Thyroid gland (tissue), 4 donors: ENCODE measurements around the gene KIAA1549. TPM values are rescaled to one million over a fixed set of nuclear protein-coding genes. Genes with fewer than 3 reads are reported as not detected.

ENCODE experiments used
- DNase-seq, 2 donors: peaks; one replicate each; pipeline ENCODE4 v3.0.0-alpha.2; 2019
- H3K27ac ChIP-seq, 3 donors: fragments of 200-600 bp; sonication (generic); 1 replicate in 2 of 3; 2 replicates in 1 of 3; pipeline ENCODE4 v1.5.1; 2016 to 2019; ENCODE audit warnings: mild to moderate bottlenecking in 1 of 3, moderate library complexity in 1 of 3
- H3K27me3 ChIP-seq: fragments of 200-600 bp; sonication (generic); one replicate; pipeline ENCODE4 v1.5.1; 2019
- H3K36me3 ChIP-seq, 2 donors: fragments of 200-600 bp; sonication (generic); one replicate each; pipeline ENCODE4 v1.5.1; 2016 to 2019
- H3K4me1 ChIP-seq, 2 donors: fragments of 200-600 bp; sonication (generic); one replicate each; pipeline ENCODE4 v1.5.1; 2017 to 2019
- H3K4me3 ChIP-seq, 3 donors: fragments of 200-600 bp; sonication (generic); replicated peaks in 1 of 3; 1 replicate in 2 of 3; 2 replicates in 1 of 3; pipeline ENCODE4 v1.5.1; 2016; ENCODE audit warnings: mild to moderate bottlenecking in 1 of 3
- H3K9me3 ChIP-seq: fragments of 200-600 bp; sonication (generic); one replicate; pipeline ENCODE4 v1.5.1; 2017
- POLR2A ChIP-seq, 2 donors: fragments of 450-650 bp; IDR thresholded peaks; one replicate each; pipeline ENCODE4 v1.6.1; 2017; ENCODE audit warnings: antibody characterized with exemption in 2 of 2, mild to moderate bottlenecking in 2 of 2, moderate library complexity in 1 of 2
- WGBS, 2 donors: methylation state at CpG; one replicate each; pipeline ENCODE4 v1.1.5; 2017; 5-methylcytosine and 5-hydroxymethylcytosine counted together
- intact Hi-C: fragments of 100-400 bp; cut with DNase I; formaldehyde crosslinking; loops from one replicate; pipeline ENCODE4 v1.15.1; 2023
- total RNA-seq, 4 donors: library from RNA; depleted of rRNA; stranded (reverse); fragments of >200 nt; gene quantifications; one replicate each; pipeline ENCODE4 v1.2.3, GENCODE V29; 2016
- TF ChIP-seq, protein P1 (sequence below), 6 experiments: fragments of 200-600 bp in 3 of 6; fragments of 450-650 bp in 3 of 6; sonication (generic) in 3 of 6; IDR thresholded peaks; one replicate each; pipeline ENCODE4 v1.5.1; 2016 to 2019; ENCODE audit warnings: antibody characterized with exemption in 6 of 6, mild to moderate bottlenecking in 2 of 6, inconsistent platforms in 1 of 6, moderate library complexity in 1 of 6

The KIAA1549 gene
- total RNA-seq, 4 donors from 2014 or later, result 1.2 to 3.9 (median 2.6) TPM

DNA sequence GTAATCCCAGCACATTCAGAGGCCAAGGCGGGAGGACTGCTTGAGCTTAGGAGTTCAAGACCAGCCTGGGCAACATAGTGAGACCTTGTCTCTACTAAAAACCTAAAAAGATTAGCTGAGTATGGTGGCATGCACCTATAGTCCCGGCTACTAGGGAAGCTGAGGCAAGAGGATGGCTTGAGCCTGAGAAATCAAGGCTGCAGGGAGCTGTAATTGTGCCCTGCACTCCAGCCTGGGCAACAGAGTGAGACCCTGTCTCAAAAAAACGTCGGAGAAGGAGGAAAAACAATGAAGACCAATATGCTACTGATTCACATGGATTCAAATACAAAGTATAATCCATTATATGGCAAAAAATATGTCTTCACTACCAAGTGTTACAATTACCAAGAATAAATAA lies 41.1 kb upstream of the KIAA1549 start:
- no peak overlapping the region for H3K4me3 ChIP-seq
- H3K9me3 ChIP-seq, result no peaks in the 10 kb centered on the region
- no peaks in the 10 kb centered on the region for H3K27me3 ChIP-seq
- TF ChIP-seq POLR2A (IDR thresholded peaks at IDR 0.05), result no peak
- TF ChIP-seq, protein P1, sequence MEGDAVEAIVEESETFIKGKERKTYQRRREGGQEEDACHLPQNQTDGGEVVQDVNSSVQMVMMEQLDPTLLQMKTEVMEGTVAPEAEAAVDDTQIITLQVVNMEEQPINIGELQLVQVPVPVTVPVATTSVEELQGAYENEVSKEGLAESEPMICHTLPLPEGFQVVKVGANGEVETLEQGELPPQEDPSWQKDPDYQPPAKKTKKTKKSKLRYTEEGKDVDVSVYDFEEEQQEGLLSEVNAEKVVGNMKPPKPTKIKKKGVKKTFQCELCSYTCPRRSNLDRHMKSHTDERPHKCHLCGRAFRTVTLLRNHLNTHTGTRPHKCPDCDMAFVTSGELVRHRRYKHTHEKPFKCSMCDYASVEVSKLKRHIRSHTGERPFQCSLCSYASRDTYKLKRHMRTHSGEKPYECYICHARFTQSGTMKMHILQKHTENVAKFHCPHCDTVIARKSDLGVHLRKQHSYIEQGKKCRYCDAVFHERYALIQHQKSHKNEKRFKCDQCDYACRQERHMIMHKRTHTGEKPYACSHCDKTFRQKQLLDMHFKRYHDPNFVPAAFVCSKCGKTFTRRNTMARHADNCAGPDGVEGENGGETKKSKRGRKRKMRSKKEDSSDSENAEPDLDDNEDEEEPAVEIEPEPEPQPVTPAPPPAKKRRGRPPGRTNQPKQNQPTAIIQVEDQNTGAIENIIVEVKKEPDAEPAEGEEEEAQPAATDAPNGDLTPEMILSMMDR (IDR thresholded peaks at IDR 0.05), result no peak
- no peak for DNase-seq
- intact Hi-C loops, result no loop called here
- H3K36me3 ChIP-seq, result peaks cover 0 to under 1% of the 10 kb centered on the region in 2 donors
- peaks cover 17 to 57% of the 10 kb centered on the region in 2 donors for H3K4me1 ChIP-seq
- 66 to 90% methylated on average over 4 of the region's 4 CpGs for WGBS, 2 donors
- peak overlapping the region; percentile 82 to 92 (median 83) for H3K27ac ChIP-seq

DNA sequence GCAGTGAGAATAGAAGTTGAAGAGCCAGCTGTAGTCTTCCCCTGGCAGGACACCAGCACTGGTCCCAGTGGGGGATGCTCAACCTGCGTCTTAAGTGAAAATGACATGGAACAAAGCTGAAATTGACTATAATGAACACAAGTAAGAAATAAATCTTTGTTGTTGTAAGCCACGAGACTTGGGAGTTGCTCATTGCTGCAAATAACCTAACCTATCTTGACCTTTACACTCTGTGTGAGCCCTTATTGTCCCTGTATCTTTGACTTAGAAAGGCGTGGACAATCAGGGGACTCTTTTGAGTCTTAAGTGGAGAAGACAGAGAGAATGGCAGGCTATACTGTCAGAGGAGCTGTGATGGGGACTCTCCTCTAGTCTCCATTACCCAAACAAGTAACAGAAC lies 37.7 kb upstream of the KIAA1549 start:
- H3K4me1 ChIP-seq, result peaks cover 0 to 25% of the 10 kb centered on the region in 2 donors
- no peak overlapping the region for H3K4me3 ChIP-seq
- intact Hi-C loops, result no loop called here
- H3K27me3 ChIP-seq, result no peaks in the 10 kb centered on the region
- TF ChIP-seq POLR2A (IDR thresholded peaks at IDR 0.05), result no peak
- TF ChIP-seq, protein P1 (IDR thresholded peaks at IDR 0.05), result no peak
- WGBS, 2 donors, result 85 to 86% methylated on average over 3 of the region's 3 CpGs
- no peaks in the 10 kb centered on the region for H3K36me3 ChIP-seq
- no peak for DNase-seq
- H3K27ac ChIP-seq, result peak overlapping the region in 2 of 3 donors; percentile 17 to 66
- no peaks in the 10 kb centered on the region for H3K9me3 ChIP-seq

DNA sequence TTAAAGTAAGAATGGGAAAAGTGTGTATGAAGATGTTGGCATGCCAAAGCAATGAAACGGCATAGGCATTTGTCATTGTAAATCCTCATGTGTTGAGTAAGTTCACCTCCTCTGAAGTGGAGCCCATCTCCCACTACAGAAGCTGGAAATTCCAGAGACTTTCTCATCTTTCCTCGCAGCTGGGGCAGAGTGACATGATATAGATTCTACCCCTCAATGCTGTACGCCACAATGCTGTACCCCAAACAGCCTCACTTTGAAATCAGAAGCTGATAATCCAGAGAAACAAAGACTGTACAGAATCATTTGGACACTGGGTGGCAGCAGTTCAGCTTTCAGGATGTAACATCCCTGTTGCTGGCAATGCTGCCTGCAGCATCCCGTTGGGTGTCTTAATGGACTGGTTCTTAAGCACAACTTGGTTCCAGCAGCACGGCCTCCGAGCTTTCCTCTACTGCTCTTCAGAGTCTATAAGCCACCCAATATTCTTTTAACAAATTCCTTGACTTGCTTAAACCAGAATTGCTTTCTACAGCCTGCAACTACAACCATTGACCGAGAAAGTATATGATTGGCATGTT lies 35.8 kb upstream of the KIAA1549 start:
- DNase-seq, result peak; percentile 77 to 86
- WGBS, 2 donors, result 30 to 32% methylated on average over 7 of the region's 7 CpGs
- Histone ChIP-seq H3K36me3 (no peaks in the 10 kb centered on the region), H3K27ac (no peak overlapping the region), H3K4me3 (no peak overlapping the region), H3K9me3 (no peaks in the 10 kb centered on the region), H3K27me3 (no peaks in the 10 kb centered on the region), H3K4me1 (peaks cover 0 to 9% of the 10 kb centered on the region in 2 donors)
- TF ChIP-seq POLR2A (IDR thresholded peaks at IDR 0.05), result no peak
- TF ChIP-seq, protein P1 (IDR thresholded peaks at IDR 0.05), result peak in 5 of 6 experiments; percentile 34 to 85 (median 73)
- intact Hi-C loops, result loop anchor here (2.0 kb wide), 1 partner anchor 58 kb away; no protein-coding TSS in a partner anchor

GRCh38 chr7:139011373-139011772 lies 30.2 kb upstream of the KIAA1549 start:
- H3K27me3 ChIP-seq, result no peaks in the 10 kb centered on the region
- H3K36me3 ChIP-seq, result no peaks in the 10 kb centered on the region
- no peaks in the 10 kb centered on the region for H3K4me1 ChIP-seq
- H3K9me3 ChIP-seq, result no peaks in the 10 kb centered on the region
- H3K27ac ChIP-seq, result no peak overlapping the region
- 91 to 95% methylated on average over 3 of the region's 3 CpGs for WGBS, 2 donors
- no peak for TF ChIP-seq POLR2A (IDR thresholded peaks at IDR 0.05)
- TF ChIP-seq, protein P1 (IDR thresholded peaks at IDR 0.05), result no peak
- no peak overlapping the region for H3K4me3 ChIP-seq
- intact Hi-C loops, result no loop called here
- no peak for DNase-seq

- Histone ChIP-seq H3K27me3 (no peaks in the 10 kb centered on the region), H3K4me3 (no peak overlapping the region), H3K4me1 (no peaks in the 10 kb centered on the region), H3K27ac (no peak overlapping the region), H3K36me3 (no peaks in the 10 kb centered on the region), H3K9me3 (no peaks in the 10 kb centered on the region)
- intact Hi-C loops, result no loop called here
- DNase-seq, result no peak
- TF ChIP-seq, protein P1 (IDR thresholded peaks at IDR 0.05), result no peak
- no peak for TF ChIP-seq POLR2A (IDR thresholded peaks at IDR 0.05)
Measured at GRCh38 chr7:139004321-139005090, 23.3 kb upstream of the KIAA1549 start.
